HEK293 (cell line): ENCODE measurements around the gene ARMC12.
A peak's percentile ranks its signal among the peaks of the same experiment; 100 is the strongest.

Source experiments
- CTCF ChIA-PET: fragments of 350-600 bp; formaldehyde crosslinking; extraction: SDS; loops from one replicate; lab custom pipeline; 2021; ENCODE audit warnings: antibody characterized with exemption; lab: Yijun Ruan, JAX
- POLR2A ChIA-PET: fragments of 300-600 bp; formaldehyde crosslinking; extraction: SDS; loops from one replicate; lab custom pipeline; 2020; ENCODE audit warnings: antibody characterized with exemption, inconsistent platforms; lab: Yijun Ruan, JAX
- H3K27ac ChIP-seq: fragments of 200-500 bp; sonication (Bioruptor generic); 2 replicates; pipeline ENCODE4 v1.5.1; 2014; ENCODE audit warnings: low read depth, low read length, control low read depth, inconsistent platforms; ENCODE audit errors: extremely low read depth
- H3K36me3 ChIP-seq, 2 experiments: fragments of 200-500 bp in 1 of 2; sonication (Bioruptor generic) in 1 of 2; 1 replicate in 1 of 2; 2 replicates in 1 of 2; pipeline ENCODE4 v1.5.1; 2014 to 2017; ENCODE audit warnings: inconsistent platforms in 2 of 2, low read length in 2 of 2; ENCODE audit not compliant: control insufficient read depth in 2 of 2, insufficient read depth in 1 of 2
- H3K4me1 ChIP-seq: fragments of 200-500 bp; sonication (Bioruptor generic); 2 replicates; pipeline ENCODE4 v1.5.1; 2014; ENCODE audit warnings: mild to moderate bottlenecking, low read length, inconsistent platforms; ENCODE audit not compliant: control insufficient read depth, insufficient read depth
- H3K4me3 ChIP-seq: 2 replicates; pipeline ENCODE4 v1.5.1; 2011; ENCODE audit warnings: low read depth, mild to moderate bottlenecking, control low read depth, low read length, moderate library complexity
- H3K9me3 ChIP-seq: fragments of 200-500 bp; sonication (Bioruptor generic); 2 replicates; pipeline ENCODE4 v1.5.1; 2014; ENCODE audit warnings: low read depth, low read length, inconsistent platforms; ENCODE audit not compliant: control insufficient read depth, insufficient read depth
- ELK4 ChIP-seq: IDR thresholded peaks from 2 replicates; pipeline ENCODE4 v1.6.1; 2011; ENCODE audit warnings: mild to moderate bottlenecking, low read depth, low read length, borderline replicate concordance
- OVOL3 ChIP-seq: fragments of 450-650 bp; formaldehyde crosslinking; IDR thresholded peaks from 2 replicates; pipeline ENCODE4 v1.5.1; 2016; ENCODE audit warnings: missing biosample characterization, missing genetic modification characterization
- PRDM10 ChIP-seq: fragments of 450-650 bp; formaldehyde crosslinking; IDR thresholded peaks from 2 replicates; pipeline ENCODE4 v1.5.1; 2016; ENCODE audit warnings: missing biosample characterization, missing genetic modification characterization
- ZNF362 ChIP-seq: fragments of 450-650 bp; formaldehyde crosslinking; IDR thresholded peaks from 2 replicates; pipeline ENCODE4 v1.5.1; 2016; ENCODE audit warnings: missing biosample characterization, missing genetic modification characterization
- ZNF580 ChIP-seq: fragments of 450-650 bp; formaldehyde crosslinking; IDR thresholded peaks from 2 replicates; pipeline ENCODE4 v1.5.1; 2016; ENCODE audit warnings: missing biosample characterization, missing genetic modification characterization
- ZNF843 ChIP-seq: fragments of 450-650 bp; formaldehyde crosslinking; IDR thresholded peaks from 2 replicates; pipeline ENCODE4 v1.5.1; 2016; ENCODE audit warnings: missing biosample characterization, missing genetic modification characterization

The ARMC12 gene

GRCh38 chr6:35713006-35713767 is 23.6 kb upstream of the ARMC12 start:
- Histone ChIP-seq H3K36me3 (no peaks in the 10 kb centered on the region), H3K4me3 (no peak overlapping the region), H3K27ac (no peak overlapping the region), H3K4me1 (no peaks in the 10 kb centered on the region), H3K9me3 (no peaks in the 10 kb centered on the region)
- ChIA-PET CTCF (interaction anchor here (0.8 to 0.9 kb wide), 2 partner anchors 23 to 25 kb away, joined by 3 read pairs; partner anchors contain the start of gene ARMC12), POLR2A (interaction anchor here (0.6 to 1.7 kb wide), 3 partner anchors 12 to 31 kb away, joined by 3 to 8 read pairs (median 8); no protein-coding TSS in a partner anchor)
- TF ChIP-seq ZNF362 (tag by site-specific recombination) (0 out of 2 replicates have a peak, but pooled peaks have one; percentile 54), ZNF843 (no peak)

GRCh38 chr6:35716798-35717197 is 20.0 kb upstream of the ARMC12 start:
- Histone ChIP-seq H3K27ac (no peak overlapping the region), H3K36me3 (no peaks in the 10 kb centered on the region), H3K4me3 (no peak overlapping the region), H3K4me1 (0 out of 2 replicates have a peak, but pooled peaks cover 5% of the 10 kb centered on the region), H3K9me3 (no peaks in the 10 kb centered on the region)
- ChIA-PET CTCF (interaction anchor here (1.2 to 1.6 kb wide), 3 partner anchors 9 to 164 kb away, joined by 3 to 4 read pairs (median 3); partner anchors contain the start of gene ARMC12), POLR2A (interaction anchor here (1.9 kb wide), 1 partner anchor 10 kb away, joined by 7 read pairs; no protein-coding TSS in a partner anchor)
- TF ChIP-seq ZNF580 (tag by site-specific recombination): no peak
- TF ChIP-seq PRDM10 (tag by site-specific recombination): peak; percentile 35; the same call in 1 of the 2 replicates
- no peak for TF ChIP-seq OVOL3

- no peaks in the 10 kb centered on the region for H3K36me3 ChIP-seq
- no peak overlapping the region for H3K27ac ChIP-seq
- no peak for TF ChIP-seq ELK4
- H3K4me1 ChIP-seq: 0 out of 2 replicates have a peak, but pooled peaks cover 5% of the 10 kb centered on the region
- CTCF ChIA-PET: interaction anchor here (0.8 to 1.3 kb wide), 2 partner anchors 10 to 19 kb away, joined by 4 read pairs; partner anchors contain the start of gene ARMC12
- H3K4me3 ChIP-seq: no peak overlapping the region
- no peaks in the 10 kb centered on the region for H3K9me3 ChIP-seq
- POLR2A ChIA-PET: interaction anchor here (1.9 kb wide), 1 partner anchor 10 kb away, joined by 7 read pairs; no protein-coding TSS in a partner anchor
These were observed 19.1 kb upstream of the ARMC12 start for GRCh38 chr6:35717449-35718374.
